A549 (cell line): ENCODE data around the gene SLC2A4RG. TPM values are rescaled to one million over a fixed set of nuclear protein-coding genes. Genes with fewer than 3 reads are reported as not detected.

Source experiments
- ATAC-seq, 2 experiments: fragments of 200-7000 bp in 1 of 2; fragments of >200 bp in 1 of 2; cut with Nextera tagmentation in 1 of 2; cut with Tn5 transposase in 1 of 2; 3 replicates each; pipeline versions ENCODE4 v1.8.0 to v1.9.1; 2018 to 2020; ENCODE audit warnings: mild to moderate bottlenecking in 1 of 2, moderate library complexity in 1 of 2
- CTCF ChIA-PET: fragments of 300-600 bp; sonication (Branson Sonifier 250); formaldehyde crosslinking; extraction: SDS; loops from one replicate; lab custom pipeline; 2021; ENCODE audit warnings: antibody characterized with exemption, inconsistent platforms; lab: Yijun Ruan, JAX
- POLR2A ChIA-PET: fragments of 350-600 bp; formaldehyde crosslinking; extraction: SDS; loops from one replicate; lab custom pipeline; 2021; ENCODE audit warnings: antibody characterized with exemption, inconsistent platforms; lab: Yijun Ruan, JAX
- DNase-seq, 2 experiments: peaks; one replicate each; pipeline versions ENCODE4 v3.0.0 to v3.0.0-alpha.2; 2011 to 2016; ENCODE audit warnings: low read depth in 1 of 2, low spot score in 1 of 2
- FAIRE-seq: peaks from 2 replicates; lab custom pipeline; 2011; peaks lifted over from hg19 to GRCh38; lab: Jason Lieb, UNC
- H3K27ac ChIP-seq, 2 experiments: fragments of >200 bp; sonication (Bioruptor Twin); formaldehyde crosslinking; 3 replicates each; pipeline ENCODE4 v1.5.1; 2016 to 2017
- H3K4me1 ChIP-seq: fragments of >200 bp; sonication (Bioruptor Twin); formaldehyde crosslinking; 3 replicates; pipeline ENCODE4 v1.6.1; 2016
- H3K4me2 ChIP-seq: fragments of >200 bp; sonication (Bioruptor Twin); formaldehyde crosslinking; 3 replicates; pipeline ENCODE4 v1.6.1; 2016
- H3K4me3 ChIP-seq: fragments of >200 bp; sonication (Bioruptor Twin); formaldehyde crosslinking; 3 replicates; pipeline ENCODE4 v1.5.1; 2016
- H3K9me3 ChIP-seq: fragments of >200 bp; sonication (Bioruptor Twin); formaldehyde crosslinking; 3 replicates; pipeline ENCODE4 v1.6.1; 2016
- BHLHE40 ChIP-seq: IDR thresholded peaks from 2 replicates; pipeline ENCODE4 v1.6.1; 2012; ENCODE audit warnings: low read depth, low read length, inconsistent platforms
- CBX2 ChIP-seq: fragments of 200-600 bp; sonication (generic); IDR thresholded peaks from 2 replicates; pipeline ENCODE4 v1.6.1; 2016; ENCODE audit warnings: low read depth, mild to moderate bottlenecking, borderline replicate concordance
- ESRRA ChIP-seq: fragments of 150-350 bp; IDR thresholded peaks from 2 replicates; pipeline ENCODE4 v1.6.1; 2014; ENCODE audit warnings: mild to moderate bottlenecking, low read length, borderline replicate concordance
- GATA3 ChIP-seq: IDR thresholded peaks from 2 replicates; pipeline ENCODE4 v1.6.1; 2012; ENCODE audit warnings: borderline replicate concordance
- HEYL ChIP-seq: fragments of 250-450 bp; sonication (Bioruptor Pico); IDR thresholded peaks from 2 replicates; pipeline ENCODE4 v1.8.0; 2021; ENCODE audit warnings: mild to moderate bottlenecking, moderate library complexity
- HOXB13 ChIP-seq: fragments of 250-450 bp; sonication (Bioruptor Pico); IDR thresholded peaks from 2 replicates; pipeline ENCODE4 v1.5.0; 2020; ENCODE audit warnings: low read depth, mild to moderate bottlenecking, moderate library complexity
- KDM5A ChIP-seq: fragments of 200-600 bp; sonication (generic); IDR thresholded peaks from 2 replicates; pipeline ENCODE4 v1.6.1; 2016; ENCODE audit warnings: antibody characterized with exemption, mild to moderate bottlenecking
- MAZ ChIP-seq: fragments of 150-350 bp; IDR thresholded peaks from 2 replicates; pipeline ENCODE4 v1.6.1; 2014; ENCODE audit warnings: antibody characterized with exemption, low read depth, low read length, borderline replicate concordance
- MYC ChIP-seq: IDR thresholded peaks from 2 replicates; pipeline ENCODE4 v1.6.1; 2012; ENCODE audit warnings: mild to moderate bottlenecking, inconsistent platforms, low read length, improper control_type of control experiment, borderline replicate concordance
- NPAS2 ChIP-seq: fragments of 250-450 bp; sonication (Bioruptor Pico); IDR thresholded peaks from 2 replicates; pipeline ENCODE4 v1.8.0; 2022; ENCODE audit warnings: mild to moderate bottlenecking, moderate library complexity, borderline replicate concordance
- POLR2AphosphoS2 ChIP-seq: conservative IDR thresholded peaks from 2 replicates; pipeline ENCODE4 v1.6.1; 2012; ENCODE audit warnings: low read length, improper control_type of control experiment, inconsistent platforms
- RAD21 ChIP-seq, 2 experiments: fragments of >200 bp in 1 of 2; sonication (Bioruptor Twin) in 1 of 2; formaldehyde crosslinking in 1 of 2; IDR thresholded peaks in 1 of 2; conservative IDR thresholded peaks in 1 of 2; 2 replicates in 1 of 2; 3 replicates in 1 of 2; pipeline ENCODE4 v1.6.1; 2012 to 2018; ENCODE audit warnings: inconsistent platforms in 1 of 2
- ZC3H11A ChIP-seq: fragments of 450-650 bp; IDR thresholded peaks from 2 replicates; pipeline ENCODE4 v1.6.1; 2014; ENCODE audit warnings: antibody characterized with exemption, mild to moderate bottlenecking
- ZFP36 ChIP-seq: fragments of 450-650 bp; IDR thresholded peaks from 2 replicates; pipeline ENCODE4 v1.6.1; 2014; ENCODE audit warnings: borderline replicate concordance; ENCODE audit not compliant: partially characterized antibody
- ZNF302 ChIP-seq: fragments of 250-450 bp; sonication (Bioruptor Pico); IDR thresholded peaks from 2 replicates; pipeline ENCODE4 v1.9.0; 2021; ENCODE audit warnings: inconsistent platforms, mild to moderate bottlenecking, moderate library complexity
- WGBS: methylation state at CpG from one replicate; pipeline ENCODE4 v1.1.6; 2017; ENCODE audit errors: missing lambda C conversion rate; 5-methylcytosine and 5-hydroxymethylcytosine counted together
- polyA plus RNA-seq, 4 experiments: library from polyadenylated mRNA; depleted of rRNA in 3 of 4; stranded (reverse); fragments of >200 nt; fragmentation: RNase III in 1 of 4; extraction: RNeasy Plus Mini Kit Qiagen cat#74134 plus additional on column Dnase treatment in 1 of 4; gene quantifications; 2 replicates in 3 of 4; 3 replicates in 1 of 4; pipeline ENCODE4 v1.2.3, GENCODE V29; 2011 to 2017
- TF ChIP-seq, protein P1 (sequence below): fragments of >200 bp; sonication (Bioruptor Twin); formaldehyde crosslinking; IDR thresholded peaks from 3 replicates; pipeline ENCODE4 v1.5.1; 2016
- TF ChIP-seq, protein P2 (sequence below): IDR thresholded peaks from 2 replicates; pipeline ENCODE4 v1.6.1; 2012; ENCODE audit warnings: low read depth, borderline replicate concordance
- TF ChIP-seq, protein P3 (sequence below): fragments of 200-600 bp; sonication (generic); IDR thresholded peaks from 2 replicates; pipeline ENCODE4 v1.6.1; 2016; ENCODE audit warnings: antibody characterized with exemption, mild to moderate bottlenecking, moderate library complexity
- TF ChIP-seq, protein P4 (sequence below): fragments of >200 bp; sonication (Bioruptor Twin); formaldehyde crosslinking; IDR thresholded peaks from 3 replicates; pipeline ENCODE4 v1.6.1; 2016

The SLC2A4RG gene
- polyA plus RNA-seq, 2 of the 4 experiments (the other 2 are of a cell fraction) = 28.1 to 64.6 TPM

DNA sequence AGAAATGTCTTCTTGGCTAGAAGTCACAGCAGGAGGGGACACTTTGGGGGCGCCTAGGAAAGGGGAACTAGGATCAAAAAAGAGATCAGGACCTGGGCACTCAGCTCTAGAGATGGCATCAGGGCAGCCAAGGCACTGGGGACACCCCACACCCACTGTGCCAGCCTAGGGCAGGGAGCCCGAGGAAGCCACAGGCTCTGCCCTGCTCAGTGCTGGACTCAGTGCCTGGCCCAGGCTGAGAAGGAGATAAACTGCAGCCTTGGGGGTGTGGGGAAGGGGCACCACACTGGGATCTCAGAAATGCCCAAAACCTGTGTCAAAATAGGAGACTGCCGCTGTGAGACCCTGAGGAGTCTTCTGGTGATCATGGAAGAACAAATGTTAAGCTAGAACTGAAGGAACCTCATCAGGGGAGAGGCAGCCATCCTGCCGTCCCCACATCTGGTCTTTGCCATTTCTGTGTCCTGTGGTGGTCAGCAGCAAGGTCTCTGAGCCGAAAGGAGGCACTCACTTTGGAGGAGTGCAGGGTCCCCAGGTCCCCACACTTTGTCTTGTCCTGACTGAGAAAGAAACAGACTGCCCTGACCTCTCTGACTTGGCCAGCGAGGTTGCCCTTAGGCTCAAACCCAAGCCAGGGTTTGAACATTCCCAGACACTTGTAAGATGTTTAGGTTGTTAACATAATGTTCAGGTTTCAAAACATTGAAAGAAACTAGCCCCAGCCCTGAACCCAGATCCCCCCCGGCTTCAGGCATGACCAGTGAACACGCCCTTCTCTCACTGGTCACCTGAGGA, 34.1 kb upstream of the SLC2A4RG start:
- ChIA-PET CTCF (interaction anchor here (0.7 to 1.5 kb wide), 5 partner anchors 8 to 168 kb away, joined by 3 to 7 read pairs (median 3); partner anchors contain the start of gene PTK6), POLR2A (interaction anchor here (0.6 kb wide), 1 partner anchor 199 kb away, joined by 3 read pairs; no protein-coding TSS in a partner anchor)
- H3K9me3 ChIP-seq = no peaks in the 10 kb centered on the region
- no peak overlapping the region; a peak in 1 of 6 replicates for H3K27ac ChIP-seq
- H3K4me2 ChIP-seq = no peak overlapping the region; the same call in 2 of the 3 replicates
- peaks cover 26% of the 10 kb centered on the region for H3K4me1 ChIP-seq
- DNase-seq = no peak
- no peak for ATAC-seq
- FAIRE-seq = no peak
- WGBS = 82% methylated on average over 8 of the region's 8 CpGs
- H3K4me3 ChIP-seq = no peak overlapping the region
- no peak for TF ChIP-seq GATA3

GRCh38 chr20:63706027-63706695, 33.4 kb upstream of the SLC2A4RG start:
- H3K4me3 ChIP-seq = peak overlapping the region; percentile 98
- no peak for ATAC-seq
- H3K27ac ChIP-seq = peak overlapping the region; percentile 97 to 98
- no peak for FAIRE-seq
- TF ChIP-seq ESRRA (no peak), ZNF302 (no peak), NPAS2 (CRISPR knock-in tag) (no peak), ZC3H11A (no peak), MAZ (no peak), POLR2AphosphoS2 (no peak), BHLHE40 (no peak), RAD21 (conservative IDR thresholded peaks at IDR 0.05 in 1 of 2, IDR thresholded peaks at IDR 0.05 in 1 of 2) (no peak), CBX2 (no peak), KDM5A (no peak), ZFP36 (no peak), HEYL (CRISPR knock-in tag) (no peak), MYC (no peak), GATA3 (no peak), HOXB13 (CRISPR knock-in tag) (no peak)
- TF ChIP-seq, protein P1, sequence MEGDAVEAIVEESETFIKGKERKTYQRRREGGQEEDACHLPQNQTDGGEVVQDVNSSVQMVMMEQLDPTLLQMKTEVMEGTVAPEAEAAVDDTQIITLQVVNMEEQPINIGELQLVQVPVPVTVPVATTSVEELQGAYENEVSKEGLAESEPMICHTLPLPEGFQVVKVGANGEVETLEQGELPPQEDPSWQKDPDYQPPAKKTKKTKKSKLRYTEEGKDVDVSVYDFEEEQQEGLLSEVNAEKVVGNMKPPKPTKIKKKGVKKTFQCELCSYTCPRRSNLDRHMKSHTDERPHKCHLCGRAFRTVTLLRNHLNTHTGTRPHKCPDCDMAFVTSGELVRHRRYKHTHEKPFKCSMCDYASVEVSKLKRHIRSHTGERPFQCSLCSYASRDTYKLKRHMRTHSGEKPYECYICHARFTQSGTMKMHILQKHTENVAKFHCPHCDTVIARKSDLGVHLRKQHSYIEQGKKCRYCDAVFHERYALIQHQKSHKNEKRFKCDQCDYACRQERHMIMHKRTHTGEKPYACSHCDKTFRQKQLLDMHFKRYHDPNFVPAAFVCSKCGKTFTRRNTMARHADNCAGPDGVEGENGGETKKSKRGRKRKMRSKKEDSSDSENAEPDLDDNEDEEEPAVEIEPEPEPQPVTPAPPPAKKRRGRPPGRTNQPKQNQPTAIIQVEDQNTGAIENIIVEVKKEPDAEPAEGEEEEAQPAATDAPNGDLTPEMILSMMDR = no peak
- TF ChIP-seq, protein P2, sequence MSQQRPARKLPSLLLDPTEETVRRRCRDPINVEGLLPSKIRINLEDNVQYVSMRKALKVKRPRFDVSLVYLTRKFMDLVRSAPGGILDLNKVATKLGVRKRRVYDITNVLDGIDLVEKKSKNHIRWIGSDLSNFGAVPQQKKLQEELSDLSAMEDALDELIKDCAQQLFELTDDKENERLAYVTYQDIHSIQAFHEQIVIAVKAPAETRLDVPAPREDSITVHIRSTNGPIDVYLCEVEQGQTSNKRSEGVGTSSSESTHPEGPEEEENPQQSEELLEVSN = no peak
- TF ChIP-seq, protein P3, sequence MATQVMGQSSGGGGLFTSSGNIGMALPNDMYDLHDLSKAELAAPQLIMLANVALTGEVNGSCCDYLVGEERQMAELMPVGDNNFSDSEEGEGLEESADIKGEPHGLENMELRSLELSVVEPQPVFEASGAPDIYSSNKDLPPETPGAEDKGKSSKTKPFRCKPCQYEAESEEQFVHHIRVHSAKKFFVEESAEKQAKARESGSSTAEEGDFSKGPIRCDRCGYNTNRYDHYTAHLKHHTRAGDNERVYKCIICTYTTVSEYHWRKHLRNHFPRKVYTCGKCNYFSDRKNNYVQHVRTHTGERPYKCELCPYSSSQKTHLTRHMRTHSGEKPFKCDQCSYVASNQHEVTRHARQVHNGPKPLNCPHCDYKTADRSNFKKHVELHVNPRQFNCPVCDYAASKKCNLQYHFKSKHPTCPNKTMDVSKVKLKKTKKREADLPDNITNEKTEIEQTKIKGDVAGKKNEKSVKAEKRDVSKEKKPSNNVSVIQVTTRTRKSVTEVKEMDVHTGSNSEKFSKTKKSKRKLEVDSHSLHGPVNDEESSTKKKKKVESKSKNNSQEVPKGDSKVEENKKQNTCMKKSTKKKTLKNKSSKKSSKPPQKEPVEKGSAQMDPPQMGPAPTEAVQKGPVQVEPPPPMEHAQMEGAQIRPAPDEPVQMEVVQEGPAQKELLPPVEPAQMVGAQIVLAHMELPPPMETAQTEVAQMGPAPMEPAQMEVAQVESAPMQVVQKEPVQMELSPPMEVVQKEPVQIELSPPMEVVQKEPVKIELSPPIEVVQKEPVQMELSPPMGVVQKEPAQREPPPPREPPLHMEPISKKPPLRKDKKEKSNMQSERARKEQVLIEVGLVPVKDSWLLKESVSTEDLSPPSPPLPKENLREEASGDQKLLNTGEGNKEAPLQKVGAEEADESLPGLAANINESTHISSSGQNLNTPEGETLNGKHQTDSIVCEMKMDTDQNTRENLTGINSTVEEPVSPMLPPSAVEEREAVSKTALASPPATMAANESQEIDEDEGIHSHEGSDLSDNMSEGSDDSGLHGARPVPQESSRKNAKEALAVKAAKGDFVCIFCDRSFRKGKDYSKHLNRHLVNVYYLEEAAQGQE = no peak
- TF ChIP-seq, protein P4, sequence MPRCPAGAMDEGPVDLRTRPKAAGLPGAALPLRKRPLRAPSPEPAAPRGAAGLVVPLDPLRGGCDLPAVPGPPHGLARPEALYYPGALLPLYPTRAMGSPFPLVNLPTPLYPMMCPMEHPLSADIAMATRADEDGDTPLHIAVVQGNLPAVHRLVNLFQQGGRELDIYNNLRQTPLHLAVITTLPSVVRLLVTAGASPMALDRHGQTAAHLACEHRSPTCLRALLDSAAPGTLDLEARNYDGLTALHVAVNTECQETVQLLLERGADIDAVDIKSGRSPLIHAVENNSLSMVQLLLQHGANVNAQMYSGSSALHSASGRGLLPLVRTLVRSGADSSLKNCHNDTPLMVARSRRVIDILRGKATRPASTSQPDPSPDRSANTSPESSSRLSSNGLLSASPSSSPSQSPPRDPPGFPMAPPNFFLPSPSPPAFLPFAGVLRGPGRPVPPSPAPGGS = no peak
- H3K4me2 ChIP-seq = peak overlapping the region; percentile 99
- H3K4me1 ChIP-seq = peaks cover 26% of the 10 kb centered on the region
- 84% methylated on average over 11 of the region's 12 CpGs for WGBS
- ChIA-PET POLR2A (interaction anchor here (2.0 kb wide), 1 partner anchor 332 kb away, joined by 4 read pairs; no protein-coding TSS in a partner anchor), CTCF (interaction anchor here (0.7 to 1.5 kb wide), 5 partner anchors 9 to 169 kb away, joined by 3 to 7 read pairs (median 3); partner anchors contain the start of gene PTK6)
- no peak for DNase-seq
- no peaks in the 10 kb centered on the region for H3K9me3 ChIP-seq
